IMR-90 (cell line): Measurements from ENCODE around the gene NEGR1. TPM values are rescaled to one million over a fixed set of nuclear protein-coding genes. Genes with fewer than 3 reads are reported as not detected.
A peak's percentile ranks its signal among the peaks of the same experiment; 100 is the strongest.

Experiments
- ATAC-seq: fragments of 200-7000 bp; cut with Tn5 transposase; 2 replicates; pipeline ENCODE4 v1.9.1; 2020; ENCODE audit warnings: low read depth, mild to moderate bottlenecking, moderate library complexity
- BruUV-seq: library from RNA; stranded (reverse); fragments of 400-500 nt; replicated peaks from 2 replicates; lab custom pipeline; 2021; lab: Mats Ljungman, UMichigan
- CTCF ChIA-PET: fragments of 300-600 bp; formaldehyde crosslinking; extraction: SDS; loops from one replicate; lab custom pipeline; 2021; ENCODE audit warnings: antibody characterized with exemption; lab: Yijun Ruan, JAX
- POLR2A ChIA-PET: fragments of 300-600 bp; sonication (Branson Sonifier 250); formaldehyde crosslinking; loops from one replicate; lab custom pipeline; 2022; ENCODE audit warnings: antibody characterized with exemption; ENCODE audit not compliant: unreplicated experiment; lab: Charles Lee
- DNase-seq: peaks from one replicate; pipeline ENCODE4 v3.0.0; 2013
- H2AFZ ChIP-seq: replicated peaks from 2 replicates; pipeline ENCODE3; 2013; ENCODE audit warnings: low read length, mild to moderate bottlenecking; ENCODE audit not compliant: poor library complexity
- H2AK5ac ChIP-seq: 2 replicates; pipeline ENCODE4 v1.6.1; 2013; ENCODE audit warnings: low read depth, low read length, inconsistent platforms
- H2AK9ac ChIP-seq: replicated peaks from 2 replicates; pipeline ENCODE3; 2013; ENCODE audit warnings: mild to moderate bottlenecking, low read depth, low read length, moderate library complexity; ENCODE audit not compliant: poor library complexity
- H2BK120ac ChIP-seq: 2 replicates; pipeline ENCODE4 v1.6.1; 2013; ENCODE audit warnings: low read depth, low read length, inconsistent platforms
- H2BK15ac ChIP-seq: 3 replicates; pipeline ENCODE4 v1.6.1; 2013; ENCODE audit warnings: low read depth, low read length, inconsistent platforms
- H2BK20ac ChIP-seq: 2 replicates; pipeline ENCODE4 v1.6.1; 2013; ENCODE audit warnings: low read depth, mild to moderate bottlenecking, inconsistent platforms, low read length, moderate library complexity
- H2BK5ac ChIP-seq: 2 replicates; pipeline ENCODE4 v1.6.1; 2013; ENCODE audit warnings: mild to moderate bottlenecking, low read depth, low read length, inconsistent platforms; ENCODE audit not compliant: poor library complexity, severe bottlenecking
- H3K14ac ChIP-seq: replicated peaks from 2 replicates; pipeline ENCODE4 v1.6.1; 2013; ENCODE audit warnings: low read depth, low read length, inconsistent platforms
- H3K18ac ChIP-seq: 2 replicates; pipeline ENCODE4 v1.6.1; 2013; ENCODE audit warnings: low read depth, low read length, control low read depth
- H3K23ac ChIP-seq: 2 replicates; pipeline ENCODE4 v1.6.1; 2013; ENCODE audit warnings: low read depth, low read length, inconsistent platforms
- H3K27ac ChIP-seq: 2 replicates; pipeline ENCODE4 v1.5.1; 2013; ENCODE audit warnings: mild to moderate bottlenecking, control low read depth, low read length; ENCODE audit not compliant: insufficient read depth
- H3K27me3 ChIP-seq: 2 replicates; pipeline ENCODE4 v1.6.1; 2013; ENCODE audit warnings: low read length; ENCODE audit not compliant: control insufficient read depth, insufficient read depth
- H3K36me3 ChIP-seq: 2 replicates; pipeline ENCODE4 v1.6.1; 2013; ENCODE audit warnings: low read length, mixed read lengths; ENCODE audit not compliant: control insufficient read depth, insufficient read depth
- H3K4ac ChIP-seq: 2 replicates; pipeline ENCODE4 v1.6.1; 2013; ENCODE audit warnings: low read depth, low read length, inconsistent platforms
- H3K4me1 ChIP-seq: 2 replicates; pipeline ENCODE4 v1.6.1; 2013; ENCODE audit warnings: low read length, mixed read lengths; ENCODE audit not compliant: control insufficient read depth, insufficient read depth
- H3K4me2 ChIP-seq: 2 replicates; pipeline ENCODE4 v1.6.1; 2013; ENCODE audit warnings: low read depth, mild to moderate bottlenecking, control low read depth, low read length, moderate library complexity
- H3K4me3 ChIP-seq: 2 replicates; pipeline ENCODE4 v1.5.1; 2013; ENCODE audit warnings: low read depth, mild to moderate bottlenecking, control low read depth, low read length, moderate library complexity; ENCODE audit not compliant: insufficient read depth
- H3K56ac ChIP-seq: 2 replicates; pipeline ENCODE4 v1.6.1; 2013; ENCODE audit warnings: low read length, inconsistent platforms; ENCODE audit not compliant: insufficient read depth; ENCODE audit errors: extremely low read depth
- H3K79me1 ChIP-seq, 2 experiments: 2 replicates each; pipeline ENCODE4 v1.6.1; 2013; ENCODE audit warnings: low read length in 2 of 2, inconsistent platforms in 1 of 2, low read depth in 1 of 2
- H3K9ac ChIP-seq: 2 replicates; pipeline ENCODE4 v1.6.1; 2013; ENCODE audit warnings: low read depth, low read length, control low read depth
- H3K9me1 ChIP-seq: 2 replicates; pipeline ENCODE4 v1.6.1; 2013; ENCODE audit warnings: low read length, inconsistent platforms; ENCODE audit not compliant: insufficient read depth
- H3K9me3 ChIP-seq: 2 replicates; pipeline ENCODE4 v1.6.1; 2013; ENCODE audit warnings: low read length; ENCODE audit not compliant: control insufficient read depth, insufficient read depth
- H4K20me1 ChIP-seq: 2 replicates; pipeline ENCODE4 v1.6.1; 2013; ENCODE audit warnings: low read length, inconsistent platforms; ENCODE audit not compliant: insufficient read depth
- H4K5ac ChIP-seq: 2 replicates; pipeline ENCODE4 v1.6.1; 2013; ENCODE audit warnings: mild to moderate bottlenecking, low read depth, low read length, control low read depth
- H4K8ac ChIP-seq, 2 experiments: 2 replicates each; pipeline ENCODE4 v1.6.1; 2013; ENCODE audit warnings: low read depth in 2 of 2, low read length in 2 of 2, control low read depth in 1 of 2, inconsistent platforms in 1 of 2
- H4K91ac ChIP-seq: 2 replicates; pipeline ENCODE4 v1.6.1; 2013; ENCODE audit warnings: low read depth, low read length, inconsistent platforms; ENCODE audit not compliant: insufficient read depth
- BHLHE40 ChIP-seq: fragments of 150-350 bp; IDR thresholded peaks from 2 replicates; pipeline ENCODE4 v1.6.1; 2016; ENCODE audit warnings: mild to moderate bottlenecking, low read depth, low read length
- CEBPB ChIP-seq: IDR thresholded peaks from 2 replicates; pipeline ENCODE4 v1.6.1; 2012; ENCODE audit warnings: low read depth, low read length, improper control_type of control experiment
- CTCF ChIP-seq: conservative IDR thresholded peaks from 2 replicates; pipeline ENCODE4 v1.5.1; 2012; ENCODE audit warnings: mild to moderate bottlenecking, low read depth, low read length, improper control_type of control experiment
- ELK1 ChIP-seq: fragments of 150-350 bp; IDR thresholded peaks from 2 replicates; pipeline ENCODE4 v1.6.1; 2016; ENCODE audit warnings: low read depth, mild to moderate bottlenecking, low read length, moderate library complexity, borderline replicate concordance
- FOS ChIP-seq: fragments of 150-350 bp; IDR thresholded peaks from 2 replicates; pipeline ENCODE4 v1.6.1; 2016; ENCODE audit warnings: low read depth, low read length
- MAFK ChIP-seq: IDR thresholded peaks from 2 replicates; pipeline ENCODE4 v1.6.1; 2012; ENCODE audit warnings: low read depth, low read length, improper control_type of control experiment
- NFE2L2 ChIP-seq: fragments of 150-350 bp; IDR thresholded peaks from 2 replicates; pipeline ENCODE4 v1.6.1; 2016; ENCODE audit warnings: low read depth, mild to moderate bottlenecking, low read length
- RAD21 ChIP-seq: IDR thresholded peaks from 2 replicates; pipeline ENCODE4 v1.6.1; 2012; ENCODE audit warnings: low read length, improper control_type of control experiment
- RFX5 ChIP-seq: IDR thresholded peaks from 2 replicates; pipeline ENCODE4 v1.8.0; 2012; ENCODE audit warnings: low read depth, mild to moderate bottlenecking, low read length, moderate library complexity
- USF2 ChIP-seq: fragments of 150-350 bp; IDR thresholded peaks from 2 replicates; pipeline ENCODE4 v1.6.1; 2017; ENCODE audit warnings: mild to moderate bottlenecking, antibody characterized with exemption, low read length, low read depth
- WGBS, 2 experiments: methylation state at CpG; one replicate each; pipeline versions ENCODE4 v1.1.5 to v1.1.7; 2013; ENCODE audit warnings: missing lambda C conversion rate in 2 of 2; ENCODE audit not compliant: insufficient read length in 1 of 2; ENCODE audit errors: extremely low coverage in 2 of 2; 5-methylcytosine and 5-hydroxymethylcytosine counted together
- dilution Hi-C: fragments of 300-500 bp; cut with HindIII; formaldehyde crosslinking; loops from one replicate; pipeline ENCODE4 v1.14.3; 2018; ENCODE audit warnings: low sequenced_read_pairs; ENCODE audit not compliant: unreplicated experiment
- in situ Hi-C: fragments of 300-500 bp; cut with MboI; formaldehyde crosslinking; loops from 3 replicates; pipeline ENCODE4 v1.14.3; 2019; ENCODE audit warnings: low sequenced_read_pairs, inconsistent platforms, mixed read lengths
- intact Hi-C: fragments of 100-400 bp; cut with micrococcal nuclease; formaldehyde crosslinking; loops from 2 replicates; pipeline ENCODE4 v1.10.0; 2022
- polyA plus RNA-seq, 3 experiments: library from polyadenylated mRNA; depleted of rRNA; stranded (reverse); fragments of >200 nt; gene quantifications; 2 replicates each; pipeline ENCODE4 v1.2.3, GENCODE V29; 2012; ENCODE audit warnings: low replicate concordance in 1 of 3
- total RNA-seq: library from RNA; depleted of rRNA; stranded (reverse); fragments of >200 nt; gene quantifications from 2 replicates; pipeline ENCODE4 v1.2.3, GENCODE V29; 2012

NEGR1 gene
- total and polyA plus RNA-seq, 2 of the 4 experiments (the other 2 are of a cell fraction) = 5.1 to 9.1 TPM

GRCh38 chr1:72000809-72001208 is 281.5 kb downstream of the NEGR1 start:
- BruUV-seq = no TSS peak
- ChIA-PET POLR2A (no interaction called here), CTCF (no interaction called here)
- no peaks in the 10 kb centered on the region for H3K36me3 ChIP-seq
- dilution Hi-C loops (no loop called here), in situ Hi-C loops (no loop called here), intact Hi-C loops (no loop called here)
- H3K27ac ChIP-seq = peak overlapping the region; percentile 64; the same call in 1 of the 2 replicates
- peaks cover 0 to 3% of the 10 kb centered on the region in 2 experiments; a peak in 2 of 4 replicates for H3K79me1 ChIP-seq
- peak overlapping the region; percentile 80 for H4K5ac ChIP-seq
- peak overlapping the region; percentile 54 for H2BK5ac ChIP-seq
- DNase-seq (peak; percentile 34), ATAC-seq (peak; percentile 59; the same call in 1 of the 2 replicates)
- H3K4me1 ChIP-seq = peaks cover 3% of the 10 kb centered on the region; the same call in 1 of the 2 replicates
- no peak overlapping the region for H3K4me3 ChIP-seq
- no CpG with 5 or more reads among the region's 4 CpGs for WGBS, 2 experiments
- peak overlapping the region; percentile 98 for H3K18ac ChIP-seq
- peak overlapping the region; percentile 77 for H2BK20ac ChIP-seq
- H4K20me1 ChIP-seq = no peaks in the 10 kb centered on the region
- peak overlapping the region; percentile 43; the same call in 1 of the 2 replicates for H2AK5ac ChIP-seq
- H3K14ac ChIP-seq = peak overlapping the region; percentile 87
- peak overlapping the region; percentile 79; the same call in 1 of the 3 replicates for H2BK15ac ChIP-seq
- H2AK9ac ChIP-seq = no peak overlapping the region
- H3K56ac ChIP-seq = no peak overlapping the region
- TF ChIP-seq CEBPB = no peak
- no peak for TF ChIP-seq RAD21
- TF ChIP-seq CTCF = no peak
- no peak for TF ChIP-seq RFX5
- no peak for TF ChIP-seq ELK1
- TF ChIP-seq USF2 = no peak
- no peak for TF ChIP-seq BHLHE40
- no peak for TF ChIP-seq FOS
- TF ChIP-seq MAFK = no peak
- no peak for TF ChIP-seq NFE2L2
- H4K91ac ChIP-seq = peak overlapping the region; percentile 59
- H2AFZ ChIP-seq = peak overlapping the region; percentile 81
- no peak overlapping the region for H3K4me2 ChIP-seq
- peak overlapping the region; percentile 50 for H3K4ac ChIP-seq
- no peaks in the 10 kb centered on the region for H3K27me3 ChIP-seq
- peak overlapping the region; percentile 94 for H3K23ac ChIP-seq
- peak overlapping the region; percentile 90 to 94 for H4K8ac ChIP-seq
- peak overlapping the region; percentile 63 for H2BK120ac ChIP-seq
- H3K9ac ChIP-seq = no peak overlapping the region; the same call in 1 of the 2 replicates
- H3K9me1 ChIP-seq = no peaks in the 10 kb centered on the region
- H3K9me3 ChIP-seq = no peaks in the 10 kb centered on the region
